DMS 273 (cell line): Measurements from ENCODE around the gene PLEKHO1.
A peak's percentile ranks its signal among the peaks of the same experiment; 100 is the strongest.

ENCODE experiments used
- DNase-seq: peaks from one replicate; lab custom pipeline; 2025; ENCODE audit not compliant: unreplicated experiment; lab: John Stamatoyannopoulos, UW

PLEKHO1 gene

GRCh38 chr1:150150133-150151021 lies 661 bp downstream of the PLEKHO1 start:
- peak; percentile 70 for DNase-seq

- DNase-seq, result no peak
These were observed 1.8 kb downstream of the PLEKHO1 start for GRCh38 chr1:150151291-150152181.

DNA sequence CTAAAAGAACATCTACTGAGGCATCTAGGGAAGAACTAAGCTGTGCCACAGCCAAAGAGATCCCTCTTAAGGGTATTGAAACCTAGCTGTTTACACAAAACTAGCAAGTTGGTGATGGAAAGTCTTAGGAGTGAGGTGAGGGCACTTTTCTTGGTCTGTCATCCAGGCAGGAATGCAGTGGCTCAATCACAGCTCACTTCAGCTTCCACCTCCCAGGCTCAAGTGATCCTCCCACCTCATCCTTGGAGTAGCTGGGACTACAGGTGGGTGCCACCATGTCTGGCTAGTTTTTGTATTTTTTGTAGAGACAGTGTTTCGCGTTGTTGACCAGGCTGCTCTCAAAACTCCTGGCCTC lies 2.4 kb downstream of the PLEKHO1 start:
- DNase-seq, result no peak

GRCh38 chr1:150152772-150153456 lies 3.2 kb downstream of the PLEKHO1 start:
- peak; percentile 41 for DNase-seq

DNA sequence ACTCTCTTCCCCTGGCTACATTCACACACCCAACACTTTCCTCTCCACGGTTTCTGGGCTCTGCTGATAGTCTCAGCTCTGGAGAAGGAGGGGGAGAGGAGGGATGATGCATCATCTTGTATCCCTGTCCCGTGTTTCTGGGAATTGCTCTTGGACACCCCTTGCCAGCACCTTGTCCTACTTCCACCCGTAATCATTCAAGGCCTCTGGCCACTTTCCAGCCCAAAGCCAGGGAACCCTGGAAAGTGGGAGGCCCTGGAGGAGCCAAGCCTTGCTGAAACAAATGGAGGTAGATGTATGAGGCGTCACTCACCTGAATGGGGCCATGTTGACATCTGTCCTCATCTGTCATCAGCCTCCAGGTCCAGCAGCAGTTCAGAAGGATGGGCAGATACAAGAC lies 4.4 kb downstream of the PLEKHO1 start:
- DNase-seq, result no peak

DNA sequence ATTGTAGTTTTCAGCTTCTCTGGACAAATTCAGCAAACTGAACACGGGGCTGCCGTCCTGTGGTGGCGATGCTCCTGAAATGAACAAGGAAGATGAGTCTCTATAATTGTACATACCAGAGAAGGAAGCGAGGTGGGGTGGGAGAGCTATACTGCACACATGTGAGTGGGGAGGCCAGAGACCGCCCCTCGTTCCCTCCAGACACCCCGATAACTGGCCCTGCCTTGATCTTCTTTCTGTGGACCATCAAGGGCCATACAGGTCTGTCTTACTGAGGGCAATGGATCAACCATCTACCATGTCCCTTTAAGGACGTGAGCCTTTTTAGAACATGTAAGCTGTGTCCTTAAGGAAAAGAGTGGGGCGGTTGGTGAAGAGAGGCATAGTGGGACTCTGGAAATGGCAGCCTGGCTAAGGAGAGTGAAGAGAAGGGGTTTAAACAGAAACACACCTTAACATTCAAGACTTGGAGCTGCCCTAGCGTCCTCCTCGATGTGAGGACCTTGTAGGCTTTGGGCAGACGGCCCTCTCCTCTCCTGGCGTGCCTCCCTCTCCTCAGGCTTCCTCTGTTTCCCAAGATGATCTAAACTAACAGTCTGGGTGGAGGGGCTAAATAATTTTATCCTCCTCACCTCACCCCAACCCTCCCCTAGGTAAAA lies 5.8 kb downstream of the PLEKHO1 start:
- no peak for DNase-seq

GRCh38 chr1:150156868-150157603 lies 7.3 kb downstream of the PLEKHO1 start:
- DNase-seq, result no peak

- DNase-seq, result no peak
These were observed 9.8 kb downstream of the PLEKHO1 start for GRCh38 chr1:150159550-150159949.

- no peak for DNase-seq
These were observed 11.4 kb downstream of the PLEKHO1 start for GRCh38 chr1:150160964-150161621.

GRCh38 chr1:150161747-150162581 lies 12.2 kb downstream of the PLEKHO1 start:
- peak; percentile 41 for DNase-seq

GRCh38 chr1:150162582-150162861 lies 12.8 kb downstream of the PLEKHO1 start:
- DNase-seq, result no peak

DNA sequence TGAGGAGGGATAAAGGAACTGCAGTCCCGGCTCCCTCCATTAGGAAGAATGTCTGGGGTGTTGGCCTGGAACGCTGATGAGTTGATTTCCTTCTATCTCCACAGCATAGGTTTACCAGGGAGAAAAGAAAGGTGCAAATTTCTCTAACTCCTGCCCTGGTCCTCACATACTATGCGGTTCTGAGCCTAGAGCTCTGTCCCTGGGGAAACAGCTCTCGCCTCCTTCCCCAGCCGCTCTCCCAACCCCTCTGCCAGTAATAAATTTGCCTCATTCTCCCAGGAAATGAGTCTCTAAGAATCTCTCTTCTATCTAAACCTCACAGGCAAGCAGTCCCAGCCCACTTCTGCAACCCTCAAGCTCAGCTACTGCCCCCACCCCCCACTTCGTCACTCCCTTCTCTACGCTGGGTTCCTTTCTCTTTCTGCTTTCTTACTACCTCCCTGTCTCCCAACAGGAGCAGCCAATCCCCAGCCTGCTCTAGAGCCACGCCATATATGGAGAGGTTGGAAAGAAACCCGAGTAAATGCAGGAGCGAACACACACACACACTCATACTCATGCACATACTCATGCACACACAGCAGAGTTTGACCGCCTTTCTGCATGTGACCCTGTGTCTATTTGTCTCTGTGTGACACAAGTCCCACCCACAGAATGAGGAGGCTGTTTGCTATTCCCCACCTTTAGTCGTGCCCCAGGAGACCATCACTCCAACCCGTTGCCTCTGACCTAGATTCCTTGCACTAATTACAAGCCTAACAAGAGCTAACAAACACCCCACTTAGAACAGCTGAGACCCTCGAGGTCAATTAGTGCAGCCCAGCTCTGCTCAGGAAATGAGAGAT lies 13.4 kb downstream of the PLEKHO1 start:
- peak; percentile 95 for DNase-seq

DNA sequence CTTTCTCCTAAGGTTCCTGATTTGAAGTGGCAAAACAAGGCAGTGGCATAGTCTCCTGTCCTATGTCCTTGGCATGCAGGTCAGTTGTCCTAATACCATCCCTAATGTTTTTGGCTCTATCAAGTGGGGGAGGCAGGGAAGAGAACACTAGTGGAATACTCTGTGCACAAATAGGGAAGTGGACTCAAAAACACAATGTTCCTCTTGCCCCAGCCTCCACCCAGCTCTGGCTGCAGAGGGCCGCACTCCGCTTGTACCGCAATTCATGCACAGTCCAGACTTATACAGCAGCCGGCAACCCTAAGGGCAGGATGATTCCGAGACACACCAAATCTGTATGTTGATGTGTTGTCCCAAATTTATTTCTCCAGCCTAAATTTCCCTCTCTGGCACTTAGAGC lies 14.5 kb downstream of the PLEKHO1 start:
- no peak for DNase-seq

GRCh38 chr1:150164779-150165178 lies 15.1 kb downstream of the PLEKHO1 start:
- DNase-seq, result no peak

DNA sequence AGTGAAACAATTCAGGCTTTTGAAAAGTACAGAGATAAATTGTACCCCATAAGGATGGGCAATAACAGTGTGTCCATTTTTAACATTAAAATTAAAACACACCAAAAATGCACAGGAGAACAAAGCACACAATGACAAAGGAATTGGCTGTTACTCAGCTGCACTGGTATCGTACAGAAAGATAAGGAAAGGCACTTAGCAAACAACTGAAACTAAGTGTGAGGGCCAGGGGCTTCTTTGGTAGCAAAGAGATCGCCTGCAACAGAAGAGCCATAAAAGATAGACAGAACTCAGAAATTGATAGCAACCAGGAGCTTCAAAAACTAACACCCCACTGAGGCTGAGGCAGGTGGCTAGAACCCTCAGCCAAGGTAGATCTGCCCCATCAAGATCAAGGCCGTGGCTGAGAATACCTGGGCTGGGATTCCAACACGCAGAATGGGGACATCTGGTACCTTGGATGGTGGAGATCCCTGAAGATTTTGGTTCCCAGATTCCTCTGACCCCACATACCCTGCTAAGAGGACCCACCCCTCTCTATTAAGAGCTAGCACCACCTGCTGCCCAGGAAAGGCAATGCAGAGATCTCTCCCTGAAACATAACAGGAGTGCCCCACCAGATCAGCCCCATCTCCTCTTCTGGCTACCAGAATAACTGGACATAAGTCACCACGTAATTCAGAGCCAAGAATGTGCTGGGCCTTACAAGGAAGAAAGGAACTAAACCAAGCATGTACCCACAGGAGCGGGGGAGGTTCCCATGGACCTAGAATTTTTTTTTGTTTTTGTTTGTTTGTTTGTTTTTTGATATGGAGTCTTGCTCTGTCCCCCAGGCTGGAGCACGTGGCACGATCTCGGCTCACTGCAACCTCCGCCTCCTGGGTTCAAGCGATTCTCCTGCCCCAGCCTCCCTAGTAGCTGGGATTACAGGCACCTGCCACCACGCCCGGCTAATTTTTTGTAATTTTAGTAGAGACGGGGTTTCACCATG lies 16.2 kb downstream of the PLEKHO1 start:
- DNase-seq, result peak; percentile 82

DNA sequence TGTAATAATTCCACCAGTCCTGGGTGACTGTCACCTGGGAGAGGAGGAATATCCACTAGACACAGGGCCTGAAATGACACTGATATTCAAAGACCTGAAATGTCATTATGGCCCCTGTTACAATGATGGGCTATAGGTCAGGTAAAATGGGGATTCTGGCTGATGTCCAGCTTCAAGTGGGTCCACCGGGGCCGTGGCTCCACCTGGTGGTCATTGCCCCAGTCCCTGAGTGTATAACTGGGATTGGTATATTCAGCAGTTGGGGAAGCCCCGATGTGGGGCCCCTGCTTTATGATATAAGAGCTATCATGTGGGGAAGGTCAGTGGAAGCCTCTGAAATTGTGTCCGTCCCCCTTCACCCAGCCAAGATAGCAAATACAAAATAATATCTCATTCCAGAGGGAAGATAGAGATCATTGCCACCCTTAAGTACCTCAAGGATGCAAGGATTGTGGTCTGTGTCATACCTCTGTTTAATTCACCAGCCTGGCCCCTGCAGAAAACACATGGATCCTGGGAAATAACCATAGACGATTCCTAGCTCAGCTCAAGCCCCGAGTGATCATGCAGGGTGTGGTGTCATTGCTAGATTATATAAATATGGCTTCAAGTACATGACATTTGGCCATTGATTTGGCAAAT lies 19.4 kb downstream of the PLEKHO1 start:
- DNase-seq, result peak; percentile 85
